Activated B cell treated with CpG ODN at 0.5 μM for 24 hours (primary cell): ENCODE measurements around the gene LRG1. TPM values are rescaled to one million over a fixed set of nuclear protein-coding genes. Genes with fewer than 3 reads are reported as not detected.
"Not testable (repeated sequence)": the region's sequence is repeated elsewhere in the genome, so short reads cannot be mapped to it uniquely, and the experiment has no call there.

ENCODE experiments used
- ATAC-seq: fragments of 200-7000 bp; cut with Tn5 transposase; one replicate; pipeline ENCODE4 v1.10.0; 2021; ENCODE audit warnings: low read depth, mild to moderate bottlenecking, moderate library complexity
- CTCF ChIA-PET: fragments of 350-600 bp; sonication (Branson Sonifier 250); formaldehyde crosslinking; loops from one replicate; lab custom pipeline; 2021; ENCODE audit warnings: antibody characterized with exemption; lab: Charles Lee
- POLR2A ChIA-PET: fragments of 350-600 bp; sonication (Branson Sonifier 250); formaldehyde crosslinking; loops from one replicate; lab custom pipeline; 2021; ENCODE audit warnings: antibody characterized with exemption; lab: Charles Lee
- DNase-seq: peaks from one replicate; pipeline ENCODE4 v3.0.0; 2022
- H3K27ac Mint-ChIP-seq: one replicate; pipeline ENCODE4 v1.8.0; 2020; ENCODE audit warnings: mixed read lengths
- H3K27me3 Mint-ChIP-seq: one replicate; pipeline ENCODE4 v1.8.0; 2021; ENCODE audit warnings: mixed read lengths
- H3K36me3 Mint-ChIP-seq: one replicate; pipeline ENCODE4 v1.8.0; 2021; ENCODE audit warnings: low read depth, mixed read lengths
- H3K4me1 Mint-ChIP-seq: one replicate; pipeline ENCODE4 v1.8.0; 2021; ENCODE audit warnings: mixed read lengths
- H3K4me3 Mint-ChIP-seq: one replicate; pipeline ENCODE4 v1.8.0; 2020; ENCODE audit warnings: mild to moderate bottlenecking, mixed read lengths
- H3K9me3 Mint-ChIP-seq: one replicate; pipeline ENCODE4 v1.8.0; 2020; ENCODE audit warnings: mixed read lengths
- CTCF ChIP-seq: fragments of 200-600 bp; IDR thresholded peaks from one replicate; pipeline ENCODE4 v1.8.0; 2022; ENCODE audit warnings: antibody characterized with exemption, mild to moderate bottlenecking
- intact Hi-C: fragments of 100-400 bp; cut with micrococcal nuclease; formaldehyde crosslinking; loops from one replicate; pipeline ENCODE4 v1.15.1; 2024
- total RNA-seq: library from RNA; stranded (reverse); gene quantifications from 2 replicates; pipeline ENCODE4 v1.2.3, GENCODE V29; 2022

LRG1 gene
- total RNA-seq, 1 donor from 2014 or later: 2.0 TPM

GRCh38 chr19:4531562-4532165 is 8.2 kb downstream of the LRG1 start:
- no peak overlapping the region for H3K27ac Mint-ChIP-seq
- peaks cover 5% of the 10 kb centered on the region for H3K4me1 Mint-ChIP-seq
- H3K4me3 Mint-ChIP-seq: no peak overlapping the region
- CTCF ChIA-PET: no interaction called here
- H3K9me3 Mint-ChIP-seq: no peaks in the 10 kb centered on the region
- TF ChIP-seq CTCF: no peak
- DNase-seq (no peak), ATAC-seq (no peak)
- H3K36me3 Mint-ChIP-seq: no peaks in the 10 kb centered on the region
- intact Hi-C loops: no loop called here
- peaks cover 10% of the 10 kb centered on the region for H3K27me3 Mint-ChIP-seq
- POLR2A ChIA-PET: no interaction called here

GRCh38 chr19:4529924-4530522 is 9.8 kb downstream of the LRG1 start:
- CTCF ChIA-PET: no interaction called here
- ATAC-seq: no peak
- TF ChIP-seq CTCF: no peak
- Mint-ChIP-seq H3K27me3 (peaks cover 6% of the 10 kb centered on the region), H3K4me1 (peaks cover 2% of the 10 kb centered on the region), H3K36me3 (no peaks in the 10 kb centered on the region), H3K4me3 (no peak overlapping the region), H3K27ac (no peak overlapping the region), H3K9me3 (no peaks in the 10 kb centered on the region)
- POLR2A ChIA-PET: no interaction called here
- intact Hi-C loops: no loop called here
- no peak for DNase-seq

- ATAC-seq (no peak), DNase-seq (no peak)
- Mint-ChIP-seq H3K4me1 (peaks cover 2% of the 10 kb centered on the region), H3K27ac (no peak overlapping the region), H3K9me3 (no peaks in the 10 kb centered on the region), H3K27me3 (peaks cover 6% of the 10 kb centered on the region), H3K36me3 (no peaks in the 10 kb centered on the region), H3K4me3 (no peak overlapping the region)
- POLR2A ChIA-PET: interaction anchor here (0.6 kb wide), 1 partner anchor 699 kb away, joined by 3 read pairs; no protein-coding TSS in a partner anchor
- intact Hi-C loops: no loop called here
- TF ChIP-seq CTCF: no peak
- CTCF ChIA-PET: no interaction called here
Observed at GRCh38 chr19:4528843-4529242, 11.0 kb downstream of the LRG1 start.

- ATAC-seq, H3K9me3 Mint-ChIP-seq, H3K4me3 Mint-ChIP-seq, POLR2A ChIA-PET, DNase-seq, H3K4me1 Mint-ChIP-seq, H3K27me3 Mint-ChIP-seq, H3K27ac Mint-ChIP-seq, intact Hi-C loops, H3K36me3 Mint-ChIP-seq: not testable (repeated sequence)
- CTCF ChIA-PET: interaction anchor here (1.3 kb wide), 1 partner anchor 11 kb away, joined by 3 read pairs; no protein-coding TSS in a partner anchor
Observed at GRCh38 chr19:4527377-4527776, 12.5 kb downstream of the LRG1 start.

- TF ChIP-seq CTCF: no peak
- Mint-ChIP-seq H3K36me3 (no peaks in the 10 kb centered on the region), H3K4me3 (no peak overlapping the region), H3K9me3 (no peaks in the 10 kb centered on the region), H3K4me1 (no peaks in the 10 kb centered on the region), H3K27ac (no peak overlapping the region), H3K27me3 (peaks cover 5% of the 10 kb centered on the region)
- ChIA-PET CTCF (interaction anchor here (0.8 to 3.4 kb wide), 10 partner anchors 9 to 259 kb away, joined by 3 to 40 read pairs (median 4); partner anchors contain the start of genes HDGFL2 and PLIN5), POLR2A (interaction anchor here (0.5 kb wide), 1 partner anchor 972 kb away, joined by 4 read pairs; no protein-coding TSS in a partner anchor)
- ATAC-seq (no peak), DNase-seq (no peak)
- intact Hi-C loops: loop anchor here (1.0 kb wide), 2 partner anchors 173 to 258 kb away; no protein-coding TSS in a partner anchor
Observed at GRCh38 chr19:4525563-4526002, 14.3 kb downstream of the LRG1 start.
